ENCODE measurements around the gene EPG5.
"Not testable (repeated sequence)": the region's sequence is repeated elsewhere in the genome, so short reads cannot be mapped to it uniquely, and the experiment has no call there.

Gene EPG5

DNA sequence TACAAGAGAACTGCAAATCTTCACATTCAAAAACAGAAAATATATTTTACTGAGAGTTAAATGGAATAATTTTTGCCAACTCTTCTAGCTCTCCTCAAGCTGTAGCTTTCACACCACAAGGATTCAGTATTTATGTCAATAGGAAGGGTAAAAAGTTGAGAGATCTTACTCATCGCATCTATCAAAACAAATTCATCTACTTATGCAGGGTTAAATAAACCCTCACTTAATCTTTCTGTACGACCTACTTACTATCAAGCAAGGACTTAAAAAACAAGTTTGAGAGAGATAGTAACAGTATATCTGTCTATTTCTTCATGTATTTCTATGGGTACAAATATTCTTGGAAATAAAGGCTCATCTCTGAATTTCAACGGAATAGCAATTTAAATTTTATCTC lies 106.2 kb downstream of the EPG5 start:
- DNase-seq = no peak

DNA sequence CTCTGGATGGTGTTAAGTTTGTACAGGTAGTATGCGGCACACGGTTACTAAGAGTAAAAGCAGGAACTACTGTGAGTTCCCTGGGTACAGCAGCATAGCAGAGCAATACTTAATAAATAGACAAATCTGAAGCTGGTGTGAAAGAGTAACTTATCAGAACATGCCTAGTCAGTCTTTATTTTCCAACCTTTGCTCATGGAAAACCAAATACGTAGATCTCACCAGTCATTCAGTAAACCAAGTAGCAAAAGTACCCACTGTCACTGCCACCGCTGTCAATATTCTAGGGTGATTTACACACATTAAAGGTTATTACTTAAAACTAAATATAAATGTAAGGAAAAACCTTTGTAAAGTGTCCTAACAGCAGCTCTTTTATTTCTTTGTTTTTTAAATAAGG lies 106.6 kb downstream of the EPG5 start:
- DNase-seq = no peak

- no peak for DNase-seq
These were observed 107.8 kb downstream of the EPG5 start for GRCh38 chr18:45859334-45859733.

GRCh38 chr18:45856531-45856930 lies 110.6 kb downstream of the EPG5 start:
- no peak for DNase-seq

GRCh38 chr18:45854036-45854586 lies 113.0 kb downstream of the EPG5 start:
- DNase-seq = peak; percentile 83

- no peak for DNase-seq
These were observed 114.5 kb downstream of the EPG5 start for GRCh38 chr18:45852631-45853030.

- DNase-seq = no peak
These were observed 115.8 kb downstream of the EPG5 start for GRCh38 chr18:45851161-45851925.

DNA sequence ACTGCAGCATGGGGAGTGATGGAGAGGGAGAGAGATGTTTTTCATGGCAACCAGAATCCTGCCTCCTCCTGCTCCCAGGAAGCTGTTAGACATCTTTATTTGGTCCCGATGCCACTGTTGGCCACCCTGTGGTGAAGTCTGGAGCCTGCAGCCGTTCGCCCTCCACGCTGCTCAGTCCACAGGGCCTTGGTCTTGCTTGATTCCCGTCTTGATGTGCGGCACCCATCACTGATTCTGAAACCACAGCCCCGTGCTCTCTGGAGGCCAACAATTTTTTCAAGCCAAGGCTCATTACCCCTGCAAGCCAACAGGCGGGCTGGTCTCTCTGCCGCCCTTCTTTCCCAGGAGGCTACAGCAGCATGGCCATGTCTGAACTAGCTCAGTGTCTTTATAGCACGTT lies 117.1 kb downstream of the EPG5 start:
- DNase-seq = peak; percentile 11

DNA sequence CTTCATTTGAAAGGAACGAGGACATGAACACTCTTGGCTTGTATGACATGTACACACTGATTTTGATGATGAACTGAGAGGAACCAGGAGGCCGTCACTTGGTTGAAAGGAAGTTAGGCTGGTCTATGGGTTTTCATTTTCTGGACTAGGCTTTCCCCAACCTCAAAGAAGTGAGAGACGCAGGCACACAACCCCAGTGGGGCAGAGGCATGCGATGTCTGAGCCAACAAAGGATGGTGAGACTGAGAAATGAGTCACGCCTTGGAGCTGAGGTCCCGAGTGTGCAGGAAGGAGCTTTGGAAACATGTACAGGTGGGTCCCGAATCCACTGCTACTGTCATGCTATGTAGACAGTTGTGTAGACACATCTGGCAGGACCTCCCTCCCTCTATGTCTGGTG lies 117.6 kb downstream of the EPG5 start:
- DNase-seq = no peak

DNA sequence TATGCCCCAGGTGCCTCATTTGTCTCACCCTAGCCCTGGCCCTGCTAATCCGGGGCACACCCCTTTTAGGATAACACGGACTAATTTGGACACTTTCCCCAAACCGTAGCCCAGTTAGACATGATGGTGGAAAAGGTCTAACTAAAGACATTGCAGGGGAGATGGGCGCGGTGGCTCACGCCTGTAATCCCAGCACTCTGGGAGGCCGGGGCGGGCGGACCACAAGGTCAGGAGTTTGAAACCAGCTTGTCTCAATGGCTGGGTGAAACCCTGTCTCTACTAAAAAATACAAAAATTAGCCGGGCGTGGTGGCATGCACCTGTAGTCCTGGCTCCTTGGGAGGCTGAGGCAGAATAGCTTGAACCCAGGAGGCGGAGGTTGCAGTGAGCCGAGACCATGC lies 118.5 kb downstream of the EPG5 start:
- DNase-seq = not testable (repeated sequence)

DNA sequence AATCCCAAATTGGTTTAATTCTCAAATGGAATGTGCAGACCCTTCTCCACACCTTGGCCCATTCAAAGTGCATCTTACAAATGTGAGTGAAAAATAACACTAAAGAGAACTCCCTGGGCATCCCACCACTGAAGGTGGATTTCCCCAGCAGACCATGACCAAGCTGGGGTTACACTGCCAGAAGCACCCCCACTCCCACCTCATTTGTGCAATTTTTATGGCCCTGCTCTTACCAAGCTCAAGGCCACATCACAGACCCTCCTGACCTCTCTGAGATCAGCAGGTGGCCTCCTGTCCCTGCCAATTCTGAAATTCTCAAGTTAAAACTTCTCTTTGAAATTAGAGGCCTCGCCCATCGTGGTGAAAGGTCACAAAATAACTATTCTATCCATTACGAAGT lies 120.0 kb downstream of the EPG5 start:
- DNase-seq = no peak

GRCh38 chr18:45845410-45845809 lies 121.7 kb downstream of the EPG5 start:
- DNase-seq = no peak

DNA sequence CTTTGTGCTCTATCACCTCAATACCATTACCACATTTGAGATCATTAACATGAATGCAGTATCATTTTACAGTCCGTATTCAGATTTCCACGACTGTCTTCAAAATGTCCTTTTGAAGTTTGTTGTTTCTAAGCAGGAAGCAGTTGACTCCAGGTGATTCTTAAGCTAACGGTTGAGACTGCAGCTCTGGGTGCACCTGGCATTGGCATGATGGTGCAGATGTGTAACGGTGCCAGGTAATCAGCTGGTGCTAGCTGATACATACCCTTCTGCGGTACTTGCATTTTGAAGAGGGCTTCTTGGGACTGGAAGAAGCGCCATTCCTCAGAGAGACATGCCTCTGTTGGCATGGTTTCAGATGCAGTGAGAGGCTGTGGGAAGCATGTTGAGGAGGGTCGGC lies 122.2 kb downstream of the EPG5 start:
- DNase-seq = no peak

- no peak for DNase-seq
These were observed 124.1 kb downstream of the EPG5 start for GRCh38 chr18:45843019-45843418.

DNA sequence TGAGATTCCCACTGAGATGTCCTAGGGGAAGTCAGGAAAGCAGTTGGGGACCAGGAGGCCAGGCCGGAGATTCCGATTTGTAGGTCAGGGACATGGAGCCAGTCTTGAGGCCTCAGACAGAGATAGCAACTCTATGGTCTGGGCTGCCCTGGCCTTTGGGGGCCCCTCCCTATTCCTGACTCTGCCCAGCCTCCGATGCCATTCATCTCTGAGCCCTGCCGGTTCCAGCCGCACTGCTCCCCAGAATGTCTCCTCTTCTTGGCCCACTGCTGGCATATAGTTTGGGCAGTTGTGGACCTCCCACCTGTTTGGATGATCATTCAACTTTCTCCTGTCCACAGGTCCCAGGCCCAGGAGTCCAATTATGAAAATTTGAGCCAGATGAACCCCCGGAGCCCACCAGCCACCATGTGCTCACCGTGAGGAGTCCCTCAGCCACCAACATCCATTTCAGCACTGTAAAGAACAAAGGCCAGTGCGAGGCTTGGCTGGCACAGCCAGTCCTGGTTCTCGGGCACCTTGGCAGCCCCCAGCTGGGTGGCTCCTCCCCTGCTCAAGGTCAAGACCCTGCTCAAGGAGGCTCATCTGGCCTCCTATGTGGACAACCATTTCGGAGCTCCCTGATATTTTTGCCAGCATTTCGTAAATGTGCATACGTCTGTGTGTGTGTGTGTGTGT lies 125.2 kb downstream of the EPG5 start:
- DNase-seq = no peak

DNA sequence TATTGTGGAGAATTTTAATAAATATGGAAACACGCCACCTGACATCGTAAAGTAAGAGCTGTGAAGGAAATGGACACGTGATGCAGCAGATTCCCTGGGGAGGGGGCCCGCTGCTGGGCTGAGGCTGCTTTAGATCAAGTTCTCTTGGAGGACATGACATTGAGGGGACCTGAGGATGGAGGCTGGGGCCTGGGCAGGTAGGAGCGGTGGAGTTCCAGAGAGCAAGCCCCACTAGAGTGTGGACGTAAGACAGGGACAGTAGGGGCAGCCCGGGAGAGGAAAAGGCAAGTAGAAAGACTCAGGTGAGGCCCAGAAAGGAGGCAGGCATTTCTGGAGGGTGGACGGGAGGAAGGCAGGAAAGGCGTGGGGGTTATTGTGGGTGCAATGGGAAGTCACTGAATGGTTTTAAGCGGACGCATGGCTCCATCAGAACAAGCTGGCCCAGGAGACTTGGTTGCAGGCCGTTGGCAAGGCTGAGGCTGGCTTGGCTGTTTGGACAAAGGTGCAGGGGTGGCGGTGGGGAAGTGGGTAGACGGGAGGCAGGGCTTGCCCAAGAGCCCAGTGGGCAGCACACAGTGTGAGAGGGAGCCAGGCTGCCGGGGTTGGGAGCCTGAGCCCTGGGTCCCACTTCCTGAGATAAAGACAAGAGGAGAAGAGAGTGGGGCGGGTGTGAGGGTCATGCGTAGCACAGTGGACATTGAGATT lies 125.9 kb downstream of the EPG5 start:
- no peak for DNase-seq

DNA sequence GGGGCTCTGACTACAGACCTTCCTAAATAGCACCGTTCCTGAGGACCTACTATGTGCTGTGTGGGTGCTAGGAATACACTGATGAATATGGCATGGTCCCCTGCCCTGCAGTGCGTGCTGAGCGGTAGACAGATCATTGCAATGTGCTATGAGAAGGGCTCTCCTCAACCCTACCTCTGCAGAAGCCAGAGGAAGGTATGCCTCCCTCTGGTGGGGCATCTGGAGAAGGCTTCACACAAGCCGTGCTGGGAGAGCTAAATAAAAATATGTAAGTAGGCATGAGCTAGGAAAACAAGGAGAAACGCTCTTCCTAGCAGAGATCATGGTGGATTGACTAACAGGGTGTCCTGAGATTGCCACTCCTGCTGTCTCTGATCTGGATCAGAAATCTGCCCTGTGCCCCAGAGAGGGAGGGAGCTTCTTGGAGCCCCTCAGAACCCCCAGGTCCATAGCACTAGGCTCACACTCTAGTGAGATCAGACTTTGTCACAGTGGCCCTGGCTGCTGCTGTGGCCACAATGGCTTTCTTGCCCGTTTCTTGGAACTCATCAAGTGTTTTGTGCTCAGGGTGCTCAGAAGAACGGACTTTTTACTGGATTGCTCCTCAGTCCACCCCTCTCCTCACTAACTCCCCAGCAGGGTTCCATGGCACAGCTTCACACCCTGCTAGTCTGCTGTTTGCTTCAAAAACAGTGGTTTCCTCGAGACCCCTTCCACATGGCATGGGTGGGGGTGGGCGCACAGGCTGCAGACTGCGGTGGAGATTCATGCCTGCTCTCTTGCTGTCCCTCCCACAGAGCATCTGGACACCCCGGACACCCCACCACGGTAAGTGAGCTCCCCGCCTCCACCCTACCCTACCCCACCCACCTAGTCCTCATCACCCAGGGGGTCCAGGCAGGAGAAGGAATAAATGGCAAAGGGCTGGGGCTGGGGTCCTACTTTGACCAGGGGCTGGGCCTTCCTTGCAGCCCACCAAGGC lies 127.4 kb downstream of the EPG5 start:
- peak; percentile 60 for DNase-seq

GRCh38 chr18:45838302-45839070 lies 128.6 kb downstream of the EPG5 start:
- DNase-seq = no peak

GRCh38 chr18:45837283-45838070 lies 129.7 kb downstream of the EPG5 start:
- peak; percentile 52 for DNase-seq
